Omental fat pad (tissue), 4 donors: ENCODE results near the gene OBSL1. TPM values are rescaled to one million over a fixed set of nuclear protein-coding genes. Genes with fewer than 3 reads are reported as not detected.

Source experiments
- ATAC-seq: fragments of 150-250 bp; one replicate; pipeline ENCODE4 v1.9.1; 2016; ENCODE audit warnings: mild to moderate bottlenecking, moderate library complexity; ENCODE audit not compliant: low FRiP score
- DNase-seq: peaks from one replicate; pipeline ENCODE4 v3.0.0-alpha.2; 2019; ENCODE audit warnings: low spot score
- CTCF ChIP-seq, 3 donors: fragments of 450-650 bp; IDR thresholded peaks; one replicate each; pipeline ENCODE4 v1.5.1; 2016 to 2017; ENCODE audit warnings: antibody characterized with exemption in 3 of 3, mild to moderate bottlenecking in 3 of 3, moderate library complexity in 2 of 3
- total RNA-seq, 4 donors: library from RNA; depleted of rRNA; stranded (reverse); fragments of >200 nt; gene quantifications; one replicate each; pipeline ENCODE4 v1.1.0, GENCODE V29; 2016

The OBSL1 gene
- total RNA-seq, 4 donors from 2014 or later, result 68.6 to 117 (median 88.7) TPM

GRCh38 chr2:219548990-219549389 lies 22.3 kb downstream of the OBSL1 start:
- ATAC-seq (no peak), DNase-seq (no peak)
- TF ChIP-seq CTCF (IDR thresholded peaks at IDR 0.05), result no peak

- TF ChIP-seq CTCF (IDR thresholded peaks at IDR 0.05), result no peak
- no peak for ATAC-seq
- no peak for DNase-seq
These were observed 23.7 kb downstream of the OBSL1 start for GRCh38 chr2:219547621-219548020.

GRCh38 chr2:219545943-219546352 lies 25.4 kb downstream of the OBSL1 start:
- ATAC-seq (no peak), DNase-seq (no peak)
- TF ChIP-seq CTCF (IDR thresholded peaks at IDR 0.05), result no peak

- DNase-seq, result no peak
- TF ChIP-seq CTCF (IDR thresholded peaks at IDR 0.05), result no peak
These were observed 25.9 kb downstream of the OBSL1 start for GRCh38 chr2:219545295-219545942.

GRCh38 chr2:219544567-219544966 lies 26.8 kb downstream of the OBSL1 start:
- no peak for TF ChIP-seq CTCF (IDR thresholded peaks at IDR 0.05)

More at GRCh38 chr2:219545295-219545942, 25.9 kb downstream of the OBSL1 start:
- no peak for ATAC-seq

GRCh38 chr2:219543596-219544358 lies 27.6 kb downstream of the OBSL1 start, which contains the start of the genes CHPF and TMEM198:
CHPF (minus strand) TSS chr2:219543809; CDS start chr2:219543538, 271 bp downstream.
TMEM198 (plus strand) TSS chr2:219544028; CDS start chr2:219544728, 700 bp downstream.
- no peak for TF ChIP-seq CTCF (IDR thresholded peaks at IDR 0.05)
- ATAC-seq, result peak; percentile 92
- peak; percentile 91 for DNase-seq

More at GRCh38 chr2:219544567-219544966, 26.8 kb downstream of the OBSL1 start:
- ATAC-seq, result no peak
- DNase-seq, result no peak
